ENCODE data around the gene PBX1.

DNA sequence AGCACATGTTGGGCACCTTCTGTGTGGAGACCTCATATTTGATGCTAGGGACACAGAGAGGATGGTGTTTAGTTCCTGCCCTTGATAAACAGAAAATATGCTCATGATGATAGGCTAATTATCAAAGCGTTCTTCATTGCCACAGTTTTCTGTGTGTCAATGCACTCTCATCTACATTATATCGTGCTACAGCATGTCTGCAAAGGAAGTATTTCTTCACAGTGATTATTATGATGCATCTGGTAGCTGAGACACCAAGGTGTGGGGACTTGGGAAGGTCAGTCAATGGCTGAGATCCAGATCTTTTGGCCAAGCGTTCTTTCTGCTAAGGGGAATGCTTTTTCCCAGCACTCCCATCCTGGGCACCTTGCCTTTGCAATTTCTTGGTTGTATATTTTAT, 321.2 kb downstream of the PBX1 start:
- TF ChIP-seq POLR2AphosphoS5 (IDR thresholded peaks at IDR 0.05) = no peak
- TF ChIP-seq, protein P1, sequence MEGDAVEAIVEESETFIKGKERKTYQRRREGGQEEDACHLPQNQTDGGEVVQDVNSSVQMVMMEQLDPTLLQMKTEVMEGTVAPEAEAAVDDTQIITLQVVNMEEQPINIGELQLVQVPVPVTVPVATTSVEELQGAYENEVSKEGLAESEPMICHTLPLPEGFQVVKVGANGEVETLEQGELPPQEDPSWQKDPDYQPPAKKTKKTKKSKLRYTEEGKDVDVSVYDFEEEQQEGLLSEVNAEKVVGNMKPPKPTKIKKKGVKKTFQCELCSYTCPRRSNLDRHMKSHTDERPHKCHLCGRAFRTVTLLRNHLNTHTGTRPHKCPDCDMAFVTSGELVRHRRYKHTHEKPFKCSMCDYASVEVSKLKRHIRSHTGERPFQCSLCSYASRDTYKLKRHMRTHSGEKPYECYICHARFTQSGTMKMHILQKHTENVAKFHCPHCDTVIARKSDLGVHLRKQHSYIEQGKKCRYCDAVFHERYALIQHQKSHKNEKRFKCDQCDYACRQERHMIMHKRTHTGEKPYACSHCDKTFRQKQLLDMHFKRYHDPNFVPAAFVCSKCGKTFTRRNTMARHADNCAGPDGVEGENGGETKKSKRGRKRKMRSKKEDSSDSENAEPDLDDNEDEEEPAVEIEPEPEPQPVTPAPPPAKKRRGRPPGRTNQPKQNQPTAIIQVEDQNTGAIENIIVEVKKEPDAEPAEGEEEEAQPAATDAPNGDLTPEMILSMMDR (IDR thresholded peaks at IDR 0.05) = no peak
- no peak for TF ChIP-seq POLR2A (IDR thresholded peaks at IDR 0.05)

All from sigmoid colon (tissue), 4 donors.